Cardiac muscle cell (in vitro differentiated cells and primary cell): ENCODE measurements around the gene TCHP. TPM values are rescaled to one million over a fixed set of nuclear protein-coding genes. Genes with fewer than 3 reads are reported as not detected.
A peak's percentile ranks its signal among the peaks of the same experiment; 100 is the strongest.

Experiments used
- DNase-seq, 2 donors: peaks; one replicate each; pipeline versions ENCODE4 v3.0.0 to v3.0.0-alpha.2; 2010 to 2017; ENCODE audit warnings: low read depth in 1 of 2, low spot score in 1 of 2
- H3K27ac ChIP-seq: fragments of 200-600 bp; sonication (generic); 2 replicates; pipeline ENCODE4 v1.5.1; 2016
- H3K27me3 ChIP-seq: fragments of 200-600 bp; sonication (generic); 2 replicates; pipeline ENCODE4 v1.6.0; 2016; ENCODE audit warnings: control low read depth
- H3K36me3 ChIP-seq: fragments of 200-600 bp; sonication (generic); 2 replicates; pipeline ENCODE4 v1.5.1; 2016; ENCODE audit warnings: control low read depth
- H3K4me1 ChIP-seq: fragments of 200-600 bp; sonication (generic); 2 replicates; pipeline ENCODE4 v1.8.1; 2017; ENCODE audit warnings: low read depth, mild to moderate bottlenecking, mixed run types
- H3K4me3 ChIP-seq: fragments of 200-600 bp; sonication (generic); 2 replicates; pipeline ENCODE4 v1.5.1; 2016; ENCODE audit warnings: mild to moderate bottlenecking
- H3K9me3 ChIP-seq: fragments of 200-600 bp; sonication (generic); 2 replicates; pipeline ENCODE4 v1.5.1; 2017; ENCODE audit warnings: low read depth, mild to moderate bottlenecking, control low read depth
- CTCF ChIP-seq: IDR thresholded peaks from 2 replicates; pipeline ENCODE4 v1.5.1; 2012; ENCODE audit warnings: low read depth, mild to moderate bottlenecking, low read length
- polyA plus RNA-seq: library from polyadenylated mRNA; unstranded; fragments of >200 nt; fragmentation: Nextera tagmentation; extraction: Ambion mirVana; gene quantifications from 2 replicates; pipeline ENCODE4 v1.2.1, GENCODE V29; 2016
- total RNA-seq: library from RNA; depleted of rRNA; stranded (reverse); fragments of >200 nt; gene quantifications from 2 replicates; pipeline ENCODE4 v1.2.3, GENCODE V29; 2016

Gene TCHP
- total and polyA plus RNA-seq, 2 experiments from 2014 or later: 21.5 to 23.7 TPM

DNA sequence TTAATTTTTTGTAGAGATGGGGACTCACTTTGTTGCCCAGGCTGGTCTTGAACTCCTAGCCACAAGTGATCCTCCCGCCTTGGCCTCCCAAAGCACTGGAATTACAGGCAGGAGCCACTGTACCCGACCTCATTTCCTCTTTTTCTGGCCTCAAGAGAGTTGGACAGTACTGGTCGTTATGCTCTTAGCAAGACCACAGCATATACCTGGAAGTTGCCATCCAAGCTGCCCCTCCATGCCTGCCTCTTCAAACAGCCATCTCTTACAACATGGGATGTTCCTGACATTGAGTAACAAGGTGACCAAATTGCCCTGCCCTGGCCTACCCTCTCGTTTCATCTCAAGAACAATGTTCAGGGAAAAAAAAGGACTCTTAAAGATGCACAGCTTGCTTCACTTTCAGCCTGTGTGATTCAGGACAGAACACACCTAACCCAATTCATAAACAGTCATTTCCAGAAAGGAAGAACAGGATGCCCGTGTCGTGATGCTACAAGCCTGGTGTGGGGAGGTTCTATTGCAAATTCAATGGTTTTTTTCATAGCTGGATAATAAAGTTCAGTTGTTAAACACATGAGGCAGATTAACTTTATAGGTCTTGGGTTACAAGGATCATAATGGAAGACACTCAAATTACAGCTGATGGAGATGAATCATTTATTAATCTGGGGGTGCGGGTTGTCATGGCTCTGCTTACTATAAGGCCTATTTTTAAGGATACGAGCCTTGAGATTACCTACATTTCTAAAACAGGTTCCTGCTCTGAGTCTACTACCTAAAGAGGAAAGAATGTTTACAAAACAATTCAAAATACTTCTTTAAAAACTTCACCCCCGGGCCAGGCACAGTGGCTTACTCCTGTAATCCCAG, 31.7 kb upstream of the TCHP start:
- H3K9me3 ChIP-seq: no peaks in the 10 kb centered on the region
- no peak overlapping the region for H3K27ac ChIP-seq
- no peaks in the 10 kb centered on the region for H3K4me1 ChIP-seq
- no peaks in the 10 kb centered on the region for H3K27me3 ChIP-seq
- no peak for DNase-seq
- no peak overlapping the region for H3K4me3 ChIP-seq
- no peaks in the 10 kb centered on the region for H3K36me3 ChIP-seq
- TF ChIP-seq CTCF: no peak

GRCh38 chr12:109870648-109871047, 29.4 kb upstream of the TCHP start:
- TF ChIP-seq CTCF: no peak
- no peak overlapping the region for H3K27ac ChIP-seq
- no peak for DNase-seq
- H3K4me3 ChIP-seq: no peak overlapping the region
- no peaks in the 10 kb centered on the region for H3K36me3 ChIP-seq
- H3K9me3 ChIP-seq: no peaks in the 10 kb centered on the region
- no peaks in the 10 kb centered on the region for H3K27me3 ChIP-seq
- peaks cover 6% of the 10 kb centered on the region for H3K4me1 ChIP-seq

- H3K27ac ChIP-seq: no peak overlapping the region
- no peaks in the 10 kb centered on the region for H3K27me3 ChIP-seq
- H3K36me3 ChIP-seq: no peaks in the 10 kb centered on the region
- no peaks in the 10 kb centered on the region for H3K9me3 ChIP-seq
- H3K4me3 ChIP-seq: no peak overlapping the region
- H3K4me1 ChIP-seq: peaks cover 8% of the 10 kb centered on the region
- TF ChIP-seq CTCF: no peak
- no peak for DNase-seq
These were observed 28.3 kb upstream of the TCHP start for GRCh38 chr12:109871668-109872314.

GRCh38 chr12:109873653-109874052, 26.4 kb upstream of the TCHP start:
- H3K27me3 ChIP-seq: no peaks in the 10 kb centered on the region
- no peaks in the 10 kb centered on the region for H3K36me3 ChIP-seq
- no peak overlapping the region for H3K4me3 ChIP-seq
- H3K27ac ChIP-seq: no peak overlapping the region
- H3K9me3 ChIP-seq: no peaks in the 10 kb centered on the region
- H3K4me1 ChIP-seq: peaks cover 8% of the 10 kb centered on the region
- DNase-seq: peak in 1 of 2 donors; percentile 46
- no peak for TF ChIP-seq CTCF

GRCh38 chr12:109875572-109876131, 24.4 kb upstream of the TCHP start:
- Histone ChIP-seq H3K27ac (peak overlapping the region; percentile 23), H3K4me3 (no peak overlapping the region), H3K36me3 (no peaks in the 10 kb centered on the region), H3K27me3 (no peaks in the 10 kb centered on the region), H3K4me1 (peaks cover 15% of the 10 kb centered on the region), H3K9me3 (no peaks in the 10 kb centered on the region)
- DNase-seq: no peak
- no peak for TF ChIP-seq CTCF
